NCI-H128 (cell line): ENCODE measurements around the gene GID8.
"Not testable (repeated sequence)": the region's sequence is repeated elsewhere in the genome, so short reads cannot be mapped to it uniquely, and the experiment has no call there.

Experiments used
- DNase-seq: peaks from one replicate; lab custom pipeline; 2025; ENCODE audit not compliant: unreplicated experiment; lab: John Stamatoyannopoulos, UW

Gene GID8

DNA sequence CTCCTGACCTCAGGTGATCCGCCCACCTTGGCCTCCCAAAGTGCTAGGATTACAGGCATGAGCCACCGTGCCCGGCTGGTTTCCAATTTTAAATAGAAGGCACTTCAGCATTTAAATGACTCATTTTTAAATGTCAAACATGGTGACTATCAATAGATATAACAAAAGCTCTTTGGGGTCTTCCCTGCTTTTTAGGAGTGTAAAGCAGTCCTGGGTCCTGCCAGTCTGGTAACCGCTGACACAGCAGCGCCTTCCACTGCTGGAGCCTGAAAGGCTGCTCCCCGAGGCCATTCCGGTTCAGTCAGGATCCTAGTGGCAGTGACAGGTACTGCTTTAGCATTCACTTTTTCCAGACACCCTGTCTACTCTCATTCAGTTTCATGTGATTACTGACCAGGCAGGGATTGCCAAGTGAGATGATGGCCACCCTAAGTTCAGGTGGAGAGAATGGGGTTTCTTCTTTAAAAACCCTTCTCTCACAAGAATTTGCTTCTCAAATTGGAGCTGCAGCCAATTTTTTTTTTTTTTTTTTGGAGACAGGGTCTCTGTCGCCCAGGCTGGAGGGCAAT lies 16.7 kb upstream of the GID8 start:
- DNase-seq, result no peak

DNA sequence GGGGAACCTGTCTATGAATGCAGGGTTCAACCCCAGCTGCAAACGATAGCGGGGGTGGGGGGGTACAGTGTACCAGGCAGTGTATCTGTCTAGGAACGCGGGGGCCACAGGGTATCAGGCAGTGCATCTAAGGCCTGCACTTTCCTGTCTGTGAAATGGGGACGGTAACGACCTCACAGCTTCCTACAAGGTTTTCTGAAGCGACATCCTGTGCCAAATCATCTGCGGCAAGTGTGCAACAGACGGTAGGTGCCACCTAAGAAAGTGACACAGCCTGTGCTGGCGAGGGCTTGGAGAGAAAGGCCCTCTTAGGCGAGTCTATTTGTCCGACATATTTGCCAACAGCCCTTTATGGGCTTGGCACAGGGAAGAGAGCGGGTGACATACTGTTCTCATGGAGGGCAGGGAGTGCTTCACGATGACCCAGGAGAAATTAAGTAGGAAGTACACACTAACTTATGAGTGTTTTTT lies 15.5 kb upstream of the GID8 start:
- DNase-seq, result no peak

DNA sequence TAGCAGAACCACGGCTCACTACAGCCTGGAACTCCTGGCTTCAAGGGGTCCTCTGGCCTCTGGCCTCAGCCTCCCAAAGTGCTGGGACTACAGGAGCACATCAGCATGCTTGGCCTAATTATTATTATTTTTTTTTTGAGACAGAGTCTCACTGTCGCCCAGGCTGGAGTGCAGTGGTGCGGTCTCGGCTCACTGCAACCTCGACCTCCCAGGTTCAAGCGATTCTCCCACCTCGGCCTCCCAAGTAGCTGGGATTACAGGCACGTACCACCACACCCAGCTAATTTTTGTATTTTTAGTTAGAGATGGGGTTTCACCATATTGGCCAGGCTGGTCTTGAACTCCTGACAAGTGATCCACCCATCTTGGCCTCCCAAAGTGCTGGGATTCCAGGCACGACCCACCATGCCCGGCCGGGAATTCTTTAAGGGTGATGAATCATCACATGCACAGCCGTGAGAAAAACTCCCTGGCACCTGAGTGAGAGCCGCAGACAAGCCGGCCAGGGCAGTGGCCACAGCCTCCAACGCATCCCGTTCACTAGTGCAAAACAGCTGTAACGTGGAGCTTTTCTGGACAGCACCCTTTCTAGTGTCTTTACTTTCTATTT lies 14.8 kb upstream of the GID8 start:
- not testable (repeated sequence) for DNase-seq

DNA sequence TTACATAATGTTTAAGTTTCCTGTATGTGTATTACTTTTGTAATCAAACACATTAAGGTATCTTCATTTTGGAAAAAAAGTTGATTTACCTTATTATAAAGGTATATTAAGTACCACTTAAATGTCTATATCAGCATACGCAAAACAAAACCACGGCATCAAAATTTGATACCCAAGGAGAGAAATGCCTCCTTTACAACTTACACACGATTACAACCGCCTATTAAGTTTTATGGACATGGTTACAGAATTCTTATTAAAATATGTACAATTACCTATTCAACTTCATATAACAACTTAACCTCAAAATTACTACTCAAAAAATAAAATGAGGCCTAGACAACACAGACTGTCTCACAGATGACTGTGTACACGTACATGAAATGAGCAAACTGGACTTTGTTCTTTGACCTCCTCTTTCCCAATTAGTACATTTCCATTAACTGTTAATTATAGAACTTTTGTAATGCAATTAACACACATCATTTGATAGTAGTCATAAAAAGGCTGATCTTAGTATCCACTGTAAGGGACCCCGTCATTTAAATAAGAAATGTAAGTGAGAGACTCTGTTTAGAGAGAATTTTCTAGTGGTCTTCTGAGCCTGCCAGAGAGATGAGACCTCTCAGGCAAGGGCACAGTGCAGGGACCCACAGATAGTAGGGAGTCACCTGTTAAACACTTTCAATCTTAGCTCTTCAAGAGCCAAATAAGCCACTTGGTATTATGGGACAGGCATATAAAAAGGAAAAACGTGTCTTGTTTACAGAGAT lies 14.1 kb upstream of the GID8 start:
- no peak for DNase-seq

DNA sequence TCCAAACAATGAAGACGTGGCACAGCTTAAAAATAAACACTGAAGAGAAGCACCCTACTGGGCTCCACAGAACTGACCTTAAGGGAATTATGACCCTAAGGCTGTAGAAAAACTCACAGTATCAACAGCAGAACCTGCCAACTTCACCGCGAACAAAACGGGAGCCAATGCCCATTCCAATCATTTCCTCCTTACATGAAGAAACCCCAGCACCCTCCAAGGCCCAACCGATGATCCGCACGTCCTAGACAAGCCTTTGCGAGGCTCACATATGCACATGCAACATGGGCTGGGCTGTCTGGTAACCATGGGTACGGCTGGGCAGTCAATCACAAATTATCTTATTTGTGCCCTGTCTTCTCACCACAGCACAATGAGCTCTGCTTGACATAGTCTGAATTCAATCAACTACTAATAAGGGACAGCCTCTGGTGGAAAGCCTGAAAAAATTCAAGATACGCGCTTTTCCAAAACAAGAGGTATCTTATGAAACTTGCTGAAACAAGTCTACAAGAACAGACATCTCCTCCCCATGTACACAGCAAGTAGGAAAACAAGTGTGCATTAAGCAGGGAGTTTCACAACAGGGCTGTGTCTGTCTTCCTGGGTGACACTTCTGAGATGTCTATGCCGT lies 13.4 kb upstream of the GID8 start:
- DNase-seq, result no peak

DNA sequence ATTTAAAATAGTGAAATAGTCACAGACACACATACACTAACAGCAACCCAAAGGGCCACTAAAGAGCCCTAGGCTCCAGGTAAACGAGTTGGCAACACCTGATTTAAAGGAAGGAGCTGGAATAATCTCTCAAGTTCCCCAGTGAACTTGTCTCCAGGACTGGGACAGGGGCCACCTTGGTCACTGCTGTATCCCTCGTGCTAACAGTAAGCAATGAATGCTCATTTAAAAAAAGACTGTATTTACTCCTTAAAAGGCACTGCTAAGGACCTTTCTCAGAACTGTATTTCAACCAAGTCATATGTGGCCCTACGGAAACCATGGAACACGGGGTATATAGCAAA lies 12.9 kb upstream of the GID8 start:
- DNase-seq, result no peak

DNA sequence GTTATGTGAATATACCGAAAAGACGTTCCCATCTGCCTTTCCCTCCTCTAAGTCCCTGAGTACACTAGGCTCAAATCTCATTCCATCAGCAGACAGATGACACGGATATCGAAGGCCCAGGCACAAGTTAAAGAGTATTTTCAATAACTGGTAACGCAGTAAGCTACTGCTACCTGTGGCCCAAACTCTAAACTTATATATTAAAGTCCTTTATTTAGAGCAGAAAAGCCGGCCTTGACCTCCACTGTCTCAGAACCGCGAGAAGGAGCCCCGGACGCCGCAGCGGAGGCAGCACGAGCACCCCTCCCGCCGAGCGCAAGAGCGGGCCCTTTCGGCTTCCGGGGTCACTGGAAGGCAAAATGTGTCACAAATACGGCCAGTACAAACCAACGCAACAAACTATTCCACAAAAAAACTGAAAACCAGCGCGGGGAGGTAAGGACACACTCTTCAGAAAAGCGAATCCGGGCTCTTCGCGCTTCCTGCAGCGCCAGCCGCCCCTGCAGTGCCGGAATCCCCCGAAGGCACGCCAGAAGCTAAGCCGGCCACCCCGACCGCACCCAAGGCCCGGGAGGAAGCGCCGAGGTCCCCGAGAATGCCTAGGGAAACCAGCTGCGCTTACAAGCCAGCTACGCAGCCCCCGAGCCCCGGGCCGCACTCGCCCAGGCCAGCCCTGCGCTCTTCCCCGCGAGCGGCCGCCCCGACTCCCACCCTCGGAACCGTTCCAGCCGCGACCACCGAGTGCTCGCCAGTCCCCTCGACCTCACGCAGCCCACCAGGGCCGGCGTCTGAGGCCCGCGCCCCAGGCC lies 12.3 kb upstream of the GID8 start:
- DNase-seq, result no peak

DNA sequence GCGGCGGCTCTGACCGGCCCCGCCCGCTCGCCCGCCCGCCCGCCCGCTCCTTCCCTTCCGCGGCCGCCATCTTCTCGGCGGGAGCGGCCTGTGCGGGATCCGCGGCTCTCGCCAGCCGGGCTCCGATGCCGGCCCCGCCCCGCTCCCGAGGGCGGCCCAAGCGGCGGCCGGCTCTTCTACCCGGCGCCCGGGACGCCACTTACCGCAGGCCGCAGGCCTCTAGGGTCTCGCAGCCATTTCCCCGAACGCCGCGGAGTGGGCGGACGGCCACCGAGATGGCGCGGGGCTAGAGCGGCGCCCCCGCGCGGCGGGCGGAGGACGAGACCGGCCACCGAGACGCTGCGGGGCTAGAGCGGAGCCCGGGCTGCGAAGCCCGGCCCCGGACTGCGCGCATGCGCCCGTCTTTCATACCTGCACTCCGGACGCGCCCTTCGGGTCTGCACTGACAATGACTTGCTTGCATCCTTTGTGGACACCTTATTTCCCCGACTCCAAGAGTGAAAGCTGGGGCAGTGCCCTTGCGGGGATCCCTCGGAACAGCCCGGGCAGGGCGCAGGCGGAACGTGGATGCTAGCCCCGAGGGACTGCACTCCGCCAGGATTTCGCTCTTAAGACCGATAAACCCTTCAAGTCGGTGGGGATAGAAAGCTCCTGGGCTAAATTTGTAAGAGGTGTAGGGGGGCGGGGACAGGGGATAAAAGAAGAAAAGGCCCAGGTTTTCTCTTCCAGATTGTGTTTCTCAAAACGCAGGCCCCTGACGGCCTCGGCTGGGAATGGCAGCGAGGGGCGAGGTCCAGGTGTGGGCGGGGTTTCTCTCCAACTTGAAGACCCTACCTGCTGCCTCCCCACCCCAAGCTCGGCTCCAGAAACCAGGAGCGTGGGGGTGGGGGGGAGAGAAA lies 11.5 kb upstream of the GID8 start, which contains the start of gene DIDO1:
DIDO1 (minus strand) TSS at position 277 of the 899 bp plus-strand sequence.
- peak; percentile 79 for DNase-seq

DNA sequence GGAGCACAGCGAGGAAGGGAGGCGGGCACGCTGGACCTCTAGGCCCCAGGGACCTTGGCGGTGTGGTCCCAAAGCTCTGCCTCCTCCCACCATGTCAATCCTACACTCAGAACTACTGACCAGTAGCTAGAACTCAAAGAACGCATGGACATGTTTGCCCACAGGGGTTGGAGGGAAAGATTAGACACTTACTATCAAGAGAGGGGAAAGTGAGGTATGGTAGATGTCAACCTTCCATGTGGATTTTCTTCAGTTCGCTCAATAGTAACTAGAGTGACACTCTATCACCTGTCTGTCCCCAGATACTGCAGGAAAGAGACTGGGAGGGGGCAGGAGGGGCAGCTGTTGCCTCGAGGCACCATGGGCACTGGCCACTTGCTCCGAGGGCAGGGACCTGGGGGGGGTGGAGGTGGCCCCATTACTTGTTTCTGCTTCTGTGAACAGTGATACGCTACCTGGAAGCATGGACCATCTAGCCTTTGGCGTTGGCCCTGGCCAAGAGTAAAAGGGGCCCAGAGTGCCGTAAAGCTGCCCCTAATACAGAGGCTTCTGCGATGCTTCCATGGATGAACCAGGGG lies 10.7 kb upstream of the GID8 start:
- DNase-seq, result no peak

DNA sequence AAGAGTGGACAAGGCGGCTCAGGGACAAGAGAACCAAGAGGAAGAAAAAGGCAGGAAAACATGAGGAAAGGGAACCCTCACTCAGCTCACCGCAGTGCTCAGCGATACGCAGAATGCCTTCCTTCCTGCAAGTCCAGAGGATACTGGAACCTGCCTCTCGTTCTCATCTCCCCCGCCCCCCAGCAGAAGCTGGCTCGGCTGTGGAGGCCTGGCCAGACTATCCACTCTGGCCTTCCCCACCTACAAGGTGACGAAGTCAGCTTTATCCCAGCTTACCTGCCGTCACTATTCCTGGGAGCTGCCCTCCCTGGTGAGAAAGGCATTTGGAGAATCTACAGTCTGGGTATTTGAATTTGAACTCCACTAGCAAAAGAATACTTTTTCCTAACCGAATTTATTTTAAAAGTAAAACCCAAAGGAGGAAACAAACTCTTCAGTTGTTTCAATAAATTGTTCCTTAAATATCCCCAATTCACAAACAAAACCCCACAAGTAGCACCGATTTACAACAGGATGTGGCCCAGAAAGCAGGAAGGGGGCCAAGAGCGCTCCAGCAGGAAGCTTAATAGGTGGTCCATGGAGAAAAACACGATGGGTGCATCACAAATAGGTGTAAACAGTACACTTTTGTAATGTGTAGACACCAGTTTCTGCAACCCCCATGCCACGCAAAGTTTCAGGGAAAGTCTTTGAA lies 9.6 kb upstream of the GID8 start:
- no peak for DNase-seq

DNA sequence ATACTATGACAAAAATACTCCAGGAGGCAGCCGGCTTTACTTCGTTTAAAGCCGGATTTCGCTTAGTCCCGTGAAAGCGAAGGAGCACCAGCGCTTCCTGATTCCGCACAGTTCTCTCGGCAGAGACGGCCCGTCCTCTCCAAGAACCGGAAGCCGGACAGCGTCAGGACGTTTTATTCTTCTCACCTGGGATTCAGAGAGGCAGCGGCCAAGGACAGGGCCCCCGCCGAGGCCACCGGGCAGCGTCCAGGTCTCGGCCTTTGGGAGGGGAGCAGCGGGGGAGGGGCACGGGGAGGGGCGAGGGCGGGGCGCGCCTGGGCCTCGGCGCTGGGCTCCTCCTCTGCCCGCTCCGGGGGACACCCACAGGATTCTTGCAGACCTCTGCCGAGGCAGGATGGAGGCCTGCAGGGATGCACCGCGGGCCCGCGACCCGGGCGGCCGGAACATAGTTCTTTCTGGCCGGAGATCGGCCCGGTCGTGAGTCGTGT lies 8.9 kb upstream of the GID8 start:
- no peak for DNase-seq

DNA sequence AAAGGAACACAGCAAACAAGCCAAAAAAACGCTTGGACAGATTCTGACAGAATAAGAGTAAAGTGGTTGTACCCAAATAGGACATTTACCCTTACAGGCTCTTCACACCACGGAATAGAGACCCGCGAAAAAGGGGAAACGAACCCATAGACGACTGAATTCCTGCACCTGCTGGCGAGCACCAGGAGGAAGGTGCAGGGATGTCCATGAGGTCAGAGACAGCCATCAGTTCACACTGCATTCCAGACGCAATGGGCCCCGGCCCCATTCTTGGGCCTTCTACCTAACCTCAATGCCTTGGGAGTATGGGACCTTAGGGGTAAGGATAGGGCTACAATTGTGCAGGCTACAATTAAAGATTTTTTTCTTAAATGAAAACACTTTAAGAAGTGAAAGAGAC lies 6.5 kb upstream of the GID8 start:
- no peak for DNase-seq

DNA sequence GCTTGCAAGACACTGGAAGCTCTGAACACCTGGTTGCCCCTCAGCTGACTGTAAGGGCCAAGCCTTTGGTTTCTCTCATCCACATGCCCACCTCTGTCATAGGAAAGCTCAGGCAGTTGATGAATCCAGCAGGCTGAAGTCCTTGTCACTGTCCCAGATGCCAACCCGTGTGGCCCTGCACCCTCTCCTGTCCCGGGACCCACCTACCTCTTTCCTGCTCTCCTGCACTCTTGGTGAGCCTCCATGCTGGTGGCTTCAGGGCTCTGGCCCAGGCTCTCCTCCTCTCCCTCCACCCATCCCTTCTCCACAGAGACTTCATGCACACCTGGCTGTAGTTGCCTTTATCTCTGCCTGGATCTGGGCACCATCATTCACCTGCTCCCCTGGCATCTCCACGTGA lies 4.0 kb upstream of the GID8 start:
- DNase-seq, result no peak

DNA sequence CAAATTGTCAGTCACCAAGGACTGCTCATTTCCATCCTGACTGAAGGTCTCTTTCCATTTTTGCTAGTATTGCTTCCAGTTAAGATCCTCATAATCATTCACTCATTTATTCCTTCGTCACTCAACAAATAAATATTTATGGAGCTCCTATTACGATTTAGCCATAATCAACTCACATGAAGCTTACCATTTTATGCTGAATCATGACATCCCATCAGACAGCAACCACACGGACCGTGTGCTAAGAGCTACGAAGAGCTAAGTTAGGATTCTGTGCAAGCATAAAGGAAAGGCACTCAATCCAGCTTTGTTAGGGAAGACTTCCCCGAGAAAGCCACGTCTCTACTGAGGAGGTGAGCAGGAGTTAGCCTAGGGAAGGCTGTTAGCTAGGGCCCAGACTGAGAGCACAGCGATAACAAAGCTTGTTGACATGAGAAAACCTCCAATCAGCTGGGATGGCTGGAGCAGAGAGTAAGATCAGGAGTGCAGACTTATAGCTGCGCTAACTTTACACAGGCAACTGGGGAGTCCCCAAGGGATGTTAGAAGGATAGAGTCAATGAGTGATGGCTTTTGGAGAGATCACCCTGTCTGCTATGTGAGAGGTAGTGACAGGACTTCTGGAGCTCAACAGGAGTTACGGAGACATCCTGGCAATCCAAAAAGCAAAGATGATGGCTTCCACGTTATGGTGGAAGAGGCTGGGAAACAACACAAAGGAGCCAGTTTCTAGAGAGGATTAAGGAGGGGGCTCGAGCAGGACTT lies 2.6 kb upstream of the GID8 start:
- DNase-seq, result no peak

DNA sequence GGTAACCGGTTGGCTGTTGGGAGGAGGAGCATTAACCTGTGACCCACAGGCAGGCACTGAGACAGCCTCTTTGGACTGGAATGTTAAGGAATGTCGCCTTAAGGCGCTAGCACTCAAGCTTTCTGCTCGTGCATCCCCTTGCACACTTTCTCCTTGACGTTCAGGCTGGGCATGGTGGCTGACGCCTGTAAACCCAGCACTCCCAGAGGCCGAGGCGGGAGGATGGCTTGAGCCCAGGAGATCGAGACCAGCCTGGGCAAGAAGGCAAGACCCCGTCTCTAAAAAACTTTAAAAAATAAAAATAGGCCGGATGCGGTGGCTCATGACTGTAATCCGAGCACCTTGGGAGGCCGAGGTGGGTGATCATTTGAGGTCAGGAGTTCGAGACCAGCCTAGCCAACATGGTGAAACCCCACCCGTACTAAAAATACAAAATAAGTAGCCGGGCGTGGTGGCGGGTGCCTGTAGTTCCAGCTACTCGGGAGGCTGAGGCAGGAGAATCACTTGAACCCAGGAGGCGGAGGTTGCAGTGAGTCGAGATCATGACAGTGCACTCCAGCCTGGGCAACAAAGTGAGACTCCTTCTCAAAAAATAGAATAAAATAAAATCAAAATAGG lies 1.9 kb upstream of the GID8 start:
- no peak for DNase-seq

DNA sequence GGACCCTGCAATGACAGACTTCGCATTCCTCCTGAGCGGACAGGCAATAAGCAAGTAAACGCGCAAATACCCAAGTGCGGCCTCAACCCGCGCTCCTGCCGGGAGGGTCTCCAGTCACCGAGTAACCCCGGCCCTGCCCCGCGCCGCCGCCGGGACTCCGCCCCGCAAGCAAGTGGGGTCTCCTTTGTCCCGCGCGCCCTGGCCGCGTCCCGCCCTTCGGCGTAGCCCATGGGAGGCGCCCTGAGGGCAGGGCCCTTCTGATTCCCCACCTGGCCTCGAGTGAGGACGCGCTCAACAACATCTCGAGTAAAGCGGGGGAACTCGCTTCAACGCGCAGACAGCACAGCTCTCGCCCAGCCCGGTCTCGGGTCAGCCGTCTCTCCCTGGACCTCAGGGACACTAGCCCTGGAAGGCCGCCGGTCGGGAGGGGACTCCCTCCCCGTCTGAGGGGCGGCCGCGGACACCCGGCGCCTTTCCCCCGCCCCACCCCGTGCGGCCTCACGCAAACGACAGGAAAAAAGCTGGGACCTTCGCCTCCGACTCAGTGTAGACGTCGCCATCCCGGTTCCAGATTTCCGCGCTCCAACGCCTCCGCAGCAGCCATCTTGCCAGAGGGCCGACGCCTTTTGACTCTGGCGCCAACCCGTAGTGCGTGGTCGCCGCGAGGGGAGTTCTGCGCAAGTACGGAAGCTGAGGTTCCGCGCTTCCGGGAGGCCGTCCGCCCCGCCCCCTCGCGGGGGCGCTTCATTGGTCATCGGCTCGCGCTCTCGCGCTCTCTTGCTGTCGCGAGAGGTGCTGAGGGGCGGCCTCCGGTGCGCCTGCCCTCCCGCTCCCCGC lies 461 bp upstream of the GID8 start:
- DNase-seq, result peak; percentile 88

DNA sequence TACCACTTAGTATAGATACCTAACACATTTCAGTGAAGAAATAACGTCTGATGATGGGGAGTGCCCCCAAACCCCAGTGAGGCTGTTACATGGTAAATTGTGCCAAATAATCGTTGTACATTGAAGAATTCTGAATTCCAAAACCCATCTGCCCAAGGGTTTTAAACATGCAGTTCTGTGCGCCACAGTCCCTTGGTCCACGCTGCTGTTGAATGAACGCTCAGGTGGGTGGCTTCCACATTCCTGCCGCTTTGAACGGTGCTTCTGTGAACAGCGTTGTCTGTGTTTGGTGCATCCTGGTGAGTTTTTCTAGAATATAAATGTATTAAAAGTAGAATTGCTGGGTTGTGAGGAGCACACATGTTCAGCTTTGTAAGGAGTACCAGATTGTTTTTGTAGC lies 2.9 kb downstream of the GID8 start:
- DNase-seq, result no peak
